Sigmoid colon (tissue), 7 donors: ENCODE measurements around the gene GTF2I. TPM values are rescaled to one million over a fixed set of nuclear protein-coding genes. Genes with fewer than 3 reads are reported as not detected.
A peak's percentile ranks its signal among the peaks of the same experiment; 100 is the strongest.

Experiments
- DNase-seq: peaks from one replicate; pipeline ENCODE4 v3.0.0-alpha.2; 2019
- H3K27ac ChIP-seq, 4 donors: fragments of 200-600 bp; sonication (generic); one replicate each; pipeline ENCODE4 v1.5.1; 2016 to 2019; ENCODE audit warnings: mild to moderate bottlenecking in 1 of 4
- H3K27me3 ChIP-seq, 3 donors: fragments of 200-600 bp; sonication (generic); one replicate each; pipeline ENCODE4 v1.5.1; 2019; ENCODE audit warnings: mild to moderate bottlenecking in 1 of 3
- H3K36me3 ChIP-seq, 4 donors: fragments of 200-600 bp; sonication (generic); one replicate each; pipeline ENCODE4 v1.5.1; 2016 to 2019
- H3K4me1 ChIP-seq, 4 donors: fragments of 200-600 bp; sonication (generic); one replicate each; pipeline ENCODE4 v1.5.1; 2017 to 2019
- H3K4me3 ChIP-seq, 4 donors: fragments of 200-600 bp; sonication (generic); one replicate each; pipeline ENCODE4 v1.5.1; 2017 to 2019; ENCODE audit warnings: mild to moderate bottlenecking in 2 of 4, moderate library complexity in 1 of 4
- H3K9me3 ChIP-seq, 4 donors: fragments of 200-600 bp in 3 of 4; sonication (generic) in 3 of 4; one replicate each; pipeline versions ENCODE4 v1.5.1 to v1.6.1; 2013 to 2019
- EP300 ChIP-seq, 4 donors: sonication (generic); formaldehyde crosslinking; IDR thresholded peaks; one replicate each; pipeline ENCODE4 v1.6.1; 2017; ENCODE audit warnings: antibody characterized with exemption in 4 of 4
- POLR2A ChIP-seq, 2 donors: fragments of 450-650 bp; IDR thresholded peaks; one replicate each; pipeline ENCODE4 v1.6.1; 2016; ENCODE audit warnings: antibody characterized with exemption in 2 of 2, mild to moderate bottlenecking in 2 of 2, moderate library complexity in 2 of 2
- POLR2AphosphoS5 ChIP-seq, 4 donors: sonication (generic); formaldehyde crosslinking; IDR thresholded peaks; one replicate each; pipeline ENCODE4 v1.6.1; 2017; ENCODE audit warnings: antibody characterized with exemption in 4 of 4
- WGBS, 2 donors: extraction: QIAGEN DNeasy Blood & Tissue Kit; methylation state at CpG; one replicate each; pipeline ENCODE4 v1.1.7; 2013; 5-methylcytosine and 5-hydroxymethylcytosine counted together
- intact Hi-C: fragments of 100-400 bp; cut with DNase I; formaldehyde crosslinking; loops from one replicate; pipeline ENCODE4 v1.15.1; 2023
- polyA plus RNA-seq, 3 donors: library from polyadenylated mRNA; stranded (reverse); fragments of 200-250 nt; gene quantifications; one replicate each; pipeline ENCODE4 v1.2.3, GENCODE V29; 2013
- total RNA-seq, 4 donors: library from RNA; depleted of rRNA; stranded (reverse); fragments of >200 nt; gene quantifications; one replicate each; pipeline ENCODE4 v1.1.0, GENCODE V29; 2016
- TF ChIP-seq, protein P1 (sequence below), 4 experiments: fragments of 450-650 bp in 3 of 4; fragments of 200-600 bp in 1 of 4; IDR thresholded peaks; one replicate each; pipeline ENCODE4 v1.5.1; 2016 to 2019; ENCODE audit warnings: antibody characterized with exemption in 4 of 4, mild to moderate bottlenecking in 3 of 4, moderate library complexity in 2 of 4
- donor health status: healthy with polysubstance abuse.
- donor health status: Bipolar disorder and iron deficiency.
- donor health status: healthy.

Gene GTF2I
- total RNA-seq (100 to 1,000 TPM; 113 to 181 (median 142) TPM), polyA plus RNA-seq (10 to 100 TPM in 2 of 3 donors, 1 to 10 TPM in 1; 9.6 to 40.0 (median 26.4) TPM)

DNA sequence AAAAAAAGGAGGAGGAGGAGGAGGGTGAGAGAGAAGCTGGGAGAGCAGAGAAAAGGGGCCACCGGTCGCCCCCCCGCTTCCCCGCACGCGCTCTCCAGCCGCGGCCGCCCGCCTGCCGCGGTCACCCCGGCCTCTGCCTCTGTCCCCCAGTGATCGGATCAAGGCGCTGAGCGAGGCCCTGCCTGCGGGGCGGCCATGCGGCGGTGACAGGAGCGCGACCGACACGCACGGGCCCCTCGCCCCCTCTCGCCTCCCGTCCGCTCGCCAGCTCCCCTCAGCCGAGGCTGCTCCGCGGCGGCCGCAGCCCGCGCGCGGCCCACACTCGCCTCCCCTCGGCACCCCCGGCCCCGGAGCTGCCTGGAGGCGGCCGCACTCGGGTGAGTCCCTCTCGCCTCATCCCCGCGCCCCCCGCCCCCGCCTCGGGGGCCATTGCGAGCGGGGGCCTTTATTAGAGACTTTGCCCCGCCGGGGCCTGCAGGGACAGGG lies at the start of gene GTF2I:
Gene GTF2I, plus strand, starts transcription at position 27 of the 486 bp plus-strand sequence. CDS start 31,411 bp downstream, outside the sequence.
- Histone ChIP-seq H3K4me1 (peaks cover 0 to 52% (median 46%) of the 10 kb centered on the region in 4 donors), H3K4me3 (peak within 1 kb of the TSS; percentile 81 to 100 (median 100)), H3K27ac (peak within 1 kb of the TSS; percentile 99 to 100 (median 99)), H3K9me3 (no peaks in the 10 kb centered on the region), H3K36me3 (no peaks in the 10 kb centered on the region), H3K27me3 (no peaks in the 10 kb centered on the region)
- 0 to 1% methylated on average over 56 of the region's 56 CpGs for WGBS, 2 donors
- TF ChIP-seq POLR2AphosphoS5 (IDR thresholded peaks at IDR 0.05): no peak
- TF ChIP-seq, protein P1, sequence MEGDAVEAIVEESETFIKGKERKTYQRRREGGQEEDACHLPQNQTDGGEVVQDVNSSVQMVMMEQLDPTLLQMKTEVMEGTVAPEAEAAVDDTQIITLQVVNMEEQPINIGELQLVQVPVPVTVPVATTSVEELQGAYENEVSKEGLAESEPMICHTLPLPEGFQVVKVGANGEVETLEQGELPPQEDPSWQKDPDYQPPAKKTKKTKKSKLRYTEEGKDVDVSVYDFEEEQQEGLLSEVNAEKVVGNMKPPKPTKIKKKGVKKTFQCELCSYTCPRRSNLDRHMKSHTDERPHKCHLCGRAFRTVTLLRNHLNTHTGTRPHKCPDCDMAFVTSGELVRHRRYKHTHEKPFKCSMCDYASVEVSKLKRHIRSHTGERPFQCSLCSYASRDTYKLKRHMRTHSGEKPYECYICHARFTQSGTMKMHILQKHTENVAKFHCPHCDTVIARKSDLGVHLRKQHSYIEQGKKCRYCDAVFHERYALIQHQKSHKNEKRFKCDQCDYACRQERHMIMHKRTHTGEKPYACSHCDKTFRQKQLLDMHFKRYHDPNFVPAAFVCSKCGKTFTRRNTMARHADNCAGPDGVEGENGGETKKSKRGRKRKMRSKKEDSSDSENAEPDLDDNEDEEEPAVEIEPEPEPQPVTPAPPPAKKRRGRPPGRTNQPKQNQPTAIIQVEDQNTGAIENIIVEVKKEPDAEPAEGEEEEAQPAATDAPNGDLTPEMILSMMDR (IDR thresholded peaks at IDR 0.05): no peak
- no peak for TF ChIP-seq EP300 (IDR thresholded peaks at IDR 0.05)
- no peak for TF ChIP-seq POLR2A (IDR thresholded peaks at IDR 0.05)
- DNase-seq: no peak
- intact Hi-C loops: loop anchor here (2.0 kb wide), 2 partner anchors 51 to 205 kb away; partner anchors contain the start of gene GTF2IRD1

DNA sequence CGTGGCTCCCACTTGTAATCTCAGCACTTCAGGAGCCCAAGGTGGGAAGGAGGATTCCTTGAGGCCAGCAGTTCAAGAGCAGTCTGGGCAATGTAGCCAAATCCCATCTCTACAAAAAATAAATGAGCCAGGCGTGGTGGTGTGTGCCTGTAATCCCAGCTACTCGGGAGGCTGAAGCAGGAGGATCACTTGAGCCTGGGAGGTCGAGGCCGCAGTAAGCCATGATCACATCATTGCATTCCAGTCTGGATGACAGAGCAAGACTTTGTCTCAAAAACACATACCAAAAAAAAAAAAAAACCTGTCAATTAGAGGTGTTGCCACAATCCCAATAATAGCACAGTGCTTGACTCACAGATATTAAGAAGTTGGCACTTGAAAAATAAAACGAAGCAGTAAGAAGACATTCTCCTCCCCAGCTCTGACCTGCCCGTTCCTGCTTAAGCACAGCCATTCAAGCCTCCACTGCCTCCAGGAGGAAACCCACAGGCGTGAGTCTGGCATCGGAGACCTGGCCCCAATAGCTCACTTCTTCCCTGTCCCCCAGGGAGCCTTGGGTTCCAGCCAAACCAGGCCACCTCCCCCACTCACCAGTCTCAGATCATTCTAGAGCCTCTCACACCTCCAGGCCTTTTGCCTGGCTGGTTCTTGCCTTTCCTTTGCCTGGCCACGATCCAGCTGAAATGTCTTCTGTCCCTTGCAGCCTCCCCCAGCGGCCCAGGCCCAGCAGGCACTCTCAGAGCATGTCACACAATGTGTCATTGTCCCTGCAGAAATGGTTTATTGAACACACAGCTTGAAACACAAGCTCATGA lies 45.3 kb upstream of the GTF2I start:
- H3K4me1 ChIP-seq: peaks cover 0 to 18% (median 5%) of the 10 kb centered on the region in 4 donors
- H3K4me3 ChIP-seq: no peak overlapping the region
- DNase-seq: peak; percentile 66
- no peaks in the 10 kb centered on the region for H3K36me3 ChIP-seq
- TF ChIP-seq POLR2A (IDR thresholded peaks at IDR 0.05): no peak
- TF ChIP-seq, protein P1 (IDR thresholded peaks at IDR 0.05): no peak
- TF ChIP-seq POLR2AphosphoS5 (IDR thresholded peaks at IDR 0.05): no peak
- intact Hi-C loops: no loop called here
- H3K9me3 ChIP-seq: no peaks in the 10 kb centered on the region
- no peaks in the 10 kb centered on the region for H3K27me3 ChIP-seq
- 57 to 73% methylated on average over 11 of the region's 11 CpGs for WGBS, 2 donors
- H3K27ac ChIP-seq: peak overlapping the region; percentile 73 to 79 (median 76)

DNA sequence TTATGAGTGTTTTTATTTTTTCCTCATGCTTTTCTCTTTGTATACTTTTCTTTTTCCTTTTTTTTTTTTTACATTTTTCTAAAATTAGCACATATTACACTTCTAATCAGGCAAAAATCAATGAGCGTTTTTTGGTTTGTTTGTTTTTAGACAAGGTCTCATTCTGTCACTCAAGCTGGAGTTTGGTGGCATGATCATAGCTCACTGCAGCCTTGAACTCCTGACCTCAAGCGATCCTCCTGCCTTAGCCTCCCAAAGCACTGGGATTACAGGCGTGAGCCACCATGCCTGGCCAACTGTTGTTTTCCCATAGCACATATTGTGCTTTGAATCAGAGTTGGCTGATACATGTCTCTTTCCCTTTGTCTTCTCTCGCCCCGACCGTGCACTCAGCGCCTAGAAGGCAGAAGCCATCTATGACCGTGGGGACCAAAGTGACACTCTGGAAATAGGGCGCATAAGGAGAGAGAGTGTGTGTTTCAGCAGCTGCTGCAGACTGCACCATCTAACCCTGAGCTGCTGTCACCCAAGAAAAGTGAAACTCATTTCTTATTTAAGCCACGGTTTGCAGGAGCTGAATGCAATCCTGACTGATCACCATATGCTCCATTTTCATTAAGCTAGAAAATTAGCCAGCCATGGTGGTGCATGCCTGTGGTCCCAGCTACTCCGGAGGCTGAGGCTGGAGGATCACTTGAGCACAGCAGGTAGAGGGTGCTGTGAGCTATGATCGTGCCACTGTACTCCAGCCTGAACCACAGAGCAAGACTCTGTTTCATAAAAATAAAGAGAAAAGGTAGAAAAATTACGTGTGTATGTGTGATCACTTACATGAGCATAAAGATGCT lies 41.4 kb upstream of the GTF2I start:
- Histone ChIP-seq H3K4me3 (no peak overlapping the region), H3K27me3 (no peaks in the 10 kb centered on the region), H3K36me3 (no peaks in the 10 kb centered on the region), H3K4me1 (peaks cover 0 to 9% (median 3%) of the 10 kb centered on the region in 4 donors), H3K27ac (no peak overlapping the region), H3K9me3 (no peaks in the 10 kb centered on the region)
- no peak for DNase-seq
- TF ChIP-seq POLR2A (IDR thresholded peaks at IDR 0.05) (no peak), EP300 (IDR thresholded peaks at IDR 0.05) (no peak), POLR2AphosphoS5 (IDR thresholded peaks at IDR 0.05) (no peak)
- TF ChIP-seq, protein P1 (IDR thresholded peaks at IDR 0.05): no peak
- intact Hi-C loops: no loop called here
- WGBS, 2 donors: 88 to 89% methylated on average over 13 of the region's 13 CpGs

DNA sequence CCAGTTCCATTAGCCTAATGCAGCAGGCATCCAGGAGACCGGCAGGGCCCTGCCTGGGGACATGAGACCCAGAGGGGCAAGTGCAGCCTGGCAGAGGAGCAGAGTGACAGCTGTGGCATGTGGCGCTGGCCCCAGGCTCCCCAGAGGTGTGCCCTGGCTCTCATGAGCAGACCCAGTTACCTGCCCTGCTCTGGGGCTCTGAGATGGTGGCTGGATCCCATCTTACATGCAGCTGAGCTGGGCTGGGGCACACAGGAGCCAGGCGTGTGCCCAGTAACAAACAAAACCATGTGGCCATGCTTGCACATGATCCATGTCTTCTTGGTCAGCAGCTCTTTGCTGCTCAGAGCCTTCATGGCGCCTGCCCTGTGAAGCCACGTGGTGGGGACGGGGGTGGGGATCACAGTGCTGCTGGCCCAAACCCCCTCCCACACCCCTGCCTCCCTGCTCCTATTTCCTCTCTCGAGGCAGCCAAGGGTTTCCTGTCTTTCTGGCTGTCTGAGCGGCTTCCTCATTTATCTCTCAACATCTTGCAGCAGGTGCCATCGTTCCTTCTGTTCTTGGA lies 40.3 kb upstream of the GTF2I start:
- 54 to 77% methylated on average over 9 of the region's 9 CpGs for WGBS, 2 donors
- Histone ChIP-seq H3K27me3 (no peaks in the 10 kb centered on the region), H3K36me3 (no peaks in the 10 kb centered on the region), H3K9me3 (no peaks in the 10 kb centered on the region), H3K4me3 (no peak overlapping the region), H3K4me1 (peaks cover 0 to 7% (median 2%) of the 10 kb centered on the region in 4 donors), H3K27ac (no peak overlapping the region)
- TF ChIP-seq EP300 (IDR thresholded peaks at IDR 0.05) (no peak), POLR2A (IDR thresholded peaks at IDR 0.05) (no peak), POLR2AphosphoS5 (IDR thresholded peaks at IDR 0.05) (no peak)
- TF ChIP-seq, protein P1 (IDR thresholded peaks at IDR 0.05): no peak
- intact Hi-C loops: no loop called here
- no peak for DNase-seq
